Measurements from ENCODE around the gene FAS. TPM values are rescaled to one million over a fixed set of nuclear protein-coding genes. Genes with fewer than 3 reads are reported as not detected.
A peak's percentile ranks its signal among the peaks of the same experiment; 100 is the strongest.

The FAS gene
- total and polyA plus RNA-seq, 2 experiments from 2014 or later = 3.1 to 4.3 TPM

- TF ChIP-seq POLR2AphosphoS5 (IDR thresholded peaks at IDR 0.05; ENCODE audit: low read depth) = no peak
- TF ChIP-seq, protein P1, sequence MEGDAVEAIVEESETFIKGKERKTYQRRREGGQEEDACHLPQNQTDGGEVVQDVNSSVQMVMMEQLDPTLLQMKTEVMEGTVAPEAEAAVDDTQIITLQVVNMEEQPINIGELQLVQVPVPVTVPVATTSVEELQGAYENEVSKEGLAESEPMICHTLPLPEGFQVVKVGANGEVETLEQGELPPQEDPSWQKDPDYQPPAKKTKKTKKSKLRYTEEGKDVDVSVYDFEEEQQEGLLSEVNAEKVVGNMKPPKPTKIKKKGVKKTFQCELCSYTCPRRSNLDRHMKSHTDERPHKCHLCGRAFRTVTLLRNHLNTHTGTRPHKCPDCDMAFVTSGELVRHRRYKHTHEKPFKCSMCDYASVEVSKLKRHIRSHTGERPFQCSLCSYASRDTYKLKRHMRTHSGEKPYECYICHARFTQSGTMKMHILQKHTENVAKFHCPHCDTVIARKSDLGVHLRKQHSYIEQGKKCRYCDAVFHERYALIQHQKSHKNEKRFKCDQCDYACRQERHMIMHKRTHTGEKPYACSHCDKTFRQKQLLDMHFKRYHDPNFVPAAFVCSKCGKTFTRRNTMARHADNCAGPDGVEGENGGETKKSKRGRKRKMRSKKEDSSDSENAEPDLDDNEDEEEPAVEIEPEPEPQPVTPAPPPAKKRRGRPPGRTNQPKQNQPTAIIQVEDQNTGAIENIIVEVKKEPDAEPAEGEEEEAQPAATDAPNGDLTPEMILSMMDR (conservative IDR thresholded peaks at IDR 0.05; ENCODE audit: low read depth in 2 of 2) = no peak
- no peak for TF ChIP-seq STAT1 (IDR thresholded peaks at IDR 0.05; ENCODE audit: unreplicated experiment)
- no peak for TF ChIP-seq ZNF114 (CRISPR knock-in tag; IDR thresholded peaks at IDR 0.05)
- TF ChIP-seq, protein P2, sequence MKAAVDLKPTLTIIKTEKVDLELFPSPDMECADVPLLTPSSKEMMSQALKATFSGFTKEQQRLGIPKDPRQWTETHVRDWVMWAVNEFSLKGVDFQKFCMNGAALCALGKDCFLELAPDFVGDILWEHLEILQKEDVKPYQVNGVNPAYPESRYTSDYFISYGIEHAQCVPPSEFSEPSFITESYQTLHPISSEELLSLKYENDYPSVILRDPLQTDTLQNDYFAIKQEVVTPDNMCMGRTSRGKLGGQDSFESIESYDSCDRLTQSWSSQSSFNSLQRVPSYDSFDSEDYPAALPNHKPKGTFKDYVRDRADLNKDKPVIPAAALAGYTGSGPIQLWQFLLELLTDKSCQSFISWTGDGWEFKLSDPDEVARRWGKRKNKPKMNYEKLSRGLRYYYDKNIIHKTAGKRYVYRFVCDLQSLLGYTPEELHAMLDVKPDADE (IDR thresholded peaks at IDR 0.05) = no peak
- no peak for TF ChIP-seq NANOG (IDR thresholded peaks at IDR 0.05; ENCODE audit: borderline replicate concordance)
- TF ChIP-seq EZH2phosphoT487 (IDR thresholded peaks at IDR 0.05; ENCODE audit: unreplicated experiment) = no peak
- Histone ChIP-seq H3K4me2 (no peak overlapping the region), H3K9me2 (ENCODE audit: insufficient read depth) (0 out of 2 replicates have a peak, but pooled peaks cover 2% of the 10 kb centered on the region), H3K27me3 (ENCODE audit: insufficient read depth) (no peaks in the 10 kb centered on the region), H3K79me2 (replicated peaks; ENCODE audit: insufficient read depth) (no peaks in the 10 kb centered on the region), H3K27ac (ENCODE audit: low read depth) (no peak overlapping the region), H4K20me1 (replicated peaks; ENCODE audit: insufficient read depth) (no peaks in the 10 kb centered on the region), H3K36me3 (ENCODE audit: insufficient read depth) (no peaks in the 10 kb centered on the region), H3F3A (replicated peaks; ENCODE audit: low read depth) (no peaks in the 10 kb centered on the region), H2AFZ (no peak overlapping the region), H3K4me3 (no peak overlapping the region), H3K4me1 (ENCODE audit: insufficient read depth) (no peaks in the 10 kb centered on the region)
- Mint-ChIP-seq H3K36me3 (ENCODE audit: low read depth) (no peaks in the 10 kb centered on the region), H3K27me3 (ENCODE audit: insufficient read depth, low read depth, poor library complexity) (no peaks in the 10 kb centered on the region), H3K9me3 (no peaks in the 10 kb centered on the region), H3K4me1 (peaks cover 4% of the 10 kb centered on the region; the same call in 2 of the 3 replicates), H3K27ac (no peak overlapping the region), H3K4me3 (no peak overlapping the region)
- no peak for DNase-seq (ENCODE audit: low spot score)
- ATAC-seq = no peak
These were observed 12.1 kb upstream of the FAS start for GRCh38 chr10:88978463-88978862.

DNA sequence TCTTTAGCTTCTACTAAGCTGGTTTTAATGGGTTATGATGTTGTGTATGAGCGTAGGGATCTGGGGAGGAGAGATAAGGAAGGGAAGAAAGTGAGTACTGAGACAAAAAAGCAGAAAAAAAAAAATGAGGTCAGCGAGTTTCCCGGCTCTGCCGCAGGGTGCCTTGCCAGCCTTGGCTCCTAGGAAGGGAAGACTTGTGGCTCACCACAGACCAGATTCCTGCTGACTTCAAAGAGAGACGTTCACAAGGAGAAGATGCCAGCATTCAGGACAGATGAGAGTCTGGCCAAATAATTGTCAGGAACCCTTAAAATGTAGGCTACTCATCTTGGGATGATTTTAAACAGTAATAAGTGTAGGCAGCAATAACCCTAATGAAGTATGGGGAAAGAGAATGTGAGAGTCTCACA lies 11.4 kb upstream of the FAS start:
- no peak for TF ChIP-seq NANOG (IDR thresholded peaks at IDR 0.05; ENCODE audit: borderline replicate concordance)
- TF ChIP-seq, protein P1 (conservative IDR thresholded peaks at IDR 0.05; ENCODE audit: low read depth in 2 of 2) = no peak
- no peak for TF ChIP-seq EZH2phosphoT487 (IDR thresholded peaks at IDR 0.05; ENCODE audit: unreplicated experiment)
- TF ChIP-seq CREB1 (CRISPR knock-in tag; IDR thresholded peaks at IDR 0.05; ENCODE audit: low read depth) = no peak
- no peak for TF ChIP-seq EZH2 (IDR thresholded peaks at IDR 0.05; ENCODE audit: low read depth, unreplicated experiment)
- Histone ChIP-seq H3K9me2 (ENCODE audit: insufficient read depth) (no peaks in the 10 kb centered on the region), H2AFZ (no peak overlapping the region), H3F3A (replicated peaks; ENCODE audit: low read depth) (no peaks in the 10 kb centered on the region), H3K27me3 (ENCODE audit: insufficient read depth) (no peaks in the 10 kb centered on the region), H3K27ac (ENCODE audit: low read depth) (no peak overlapping the region), H3K79me2 (replicated peaks; ENCODE audit: insufficient read depth) (no peaks in the 10 kb centered on the region), H3K4me3 (no peak overlapping the region), H4K20me1 (replicated peaks; ENCODE audit: insufficient read depth) (no peaks in the 10 kb centered on the region), H3K4me1 (ENCODE audit: insufficient read depth) (no peaks in the 10 kb centered on the region), H3K4me2 (no peak overlapping the region), H3K36me3 (ENCODE audit: insufficient read depth) (no peaks in the 10 kb centered on the region)
- Mint-ChIP-seq H3K27ac (no peak overlapping the region), H3K4me1 (peaks cover 4% of the 10 kb centered on the region; the same call in 2 of the 3 replicates), H3K4me3 (no peak overlapping the region), H3K27me3 (ENCODE audit: insufficient read depth, low read depth, poor library complexity) (no peaks in the 10 kb centered on the region), H3K36me3 (ENCODE audit: low read depth) (no peaks in the 10 kb centered on the region), H3K9me3 (no peaks in the 10 kb centered on the region)
- no peak for DNase-seq (ENCODE audit: low spot score)
- peak; percentile 61 for ATAC-seq
